Mucosa of descending colon (tissue), 3 donors: ENCODE measurements around the gene DPF1. TPM values are rescaled to one million over a fixed set of nuclear protein-coding genes. Genes with fewer than 3 reads are reported as not detected.

Source experiments
- ATAC-seq: fragments of 200-7000 bp; cut with Tn5 transposase; one replicate; pipeline ENCODE4 v1.9.1; 2020; ENCODE audit warnings: mild to moderate bottlenecking, moderate library complexity
- DNase-seq, 3 donors: peaks; one replicate each; pipeline ENCODE4 v3.0.0-alpha.2; 2020
- H3K36me3 ChIP-seq: fragments of 200-600 bp; one replicate; pipeline ENCODE4 v1.8.0; 2021; ENCODE audit warnings: low read depth, mild to moderate bottlenecking
- H3K4me1 ChIP-seq: fragments of 200-600 bp; one replicate; pipeline ENCODE4 v1.8.0; 2021; ENCODE audit warnings: low read depth, mild to moderate bottlenecking
- H3K4me3 ChIP-seq: fragments of 200-600 bp; one replicate; pipeline ENCODE4 v1.8.0; 2021; ENCODE audit warnings: mild to moderate bottlenecking
- H3K9me3 ChIP-seq: fragments of 200-600 bp; one replicate; pipeline ENCODE4 v1.8.0; 2021; ENCODE audit warnings: mild to moderate bottlenecking
- CTCF ChIP-seq: fragments of 200-600 bp; IDR thresholded peaks from one replicate; pipeline ENCODE4 v1.8.0; 2022; ENCODE audit warnings: antibody characterized with exemption, mild to moderate bottlenecking
- intact Hi-C, 2 donors: fragments of 100-400 bp; cut with DNase I in 1 of 2; cut with micrococcal nuclease in 1 of 2; formaldehyde crosslinking; loops; one replicate each; pipeline versions ENCODE4 v1.11.0 to v1.11.1; 2022; cut with DNase I, micrococcal nuclease
- total RNA-seq, 3 donors: library from RNA; stranded (reverse); fragmentation: NEBNext Ultra II Directional in 2 of 3; extraction: Animal tissue kit (Norgen Biotek cat#: 25700) in 2 of 3; gene quantifications; one replicate each; pipeline versions ENCODE4 v1.2.1 to v1.2.4, GENCODE V29; 2021 to 2023
- donor health status: DM: no; HTN: no; CAD: no; lungs with moderate emphysema.
- donor health status: DM: no; HTN: no; CAD: no.
- donor health status: DM: no; HTN: yes; CAD: no.

DPF1 gene
- total RNA-seq, 3 donors from 2014 or later = 0.22 TPM; not detected in 2

DNA sequence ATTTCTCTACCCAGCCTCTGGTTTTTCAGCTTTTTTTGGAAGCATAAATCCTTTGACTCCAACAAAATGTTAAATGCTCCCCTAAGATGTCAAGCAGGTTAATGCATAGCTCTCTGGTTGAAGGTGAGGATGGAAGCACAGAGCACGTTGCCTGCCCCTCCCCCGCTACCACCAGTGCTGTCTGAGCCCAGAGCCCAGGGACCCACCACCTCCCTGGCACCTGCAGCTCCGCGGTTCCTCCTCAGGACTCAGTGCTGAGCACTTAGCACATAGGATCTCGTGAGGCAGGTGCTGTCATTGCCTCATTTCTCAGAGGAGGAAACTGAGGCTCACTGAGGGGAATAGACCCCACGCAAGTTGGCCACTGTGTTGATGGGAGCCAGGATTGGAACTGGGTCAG is 48.6 kb downstream of the DPF1 start:
- H3K36me3 ChIP-seq = no peaks in the 10 kb centered on the region
- intact Hi-C loops = no loop called here

GRCh38 chr19:38173291-38174041 is 50.6 kb downstream of the DPF1 start:
- DNase-seq (no peak), ATAC-seq (peak; percentile 47)
- intact Hi-C loops = no loop called here
- Histone ChIP-seq H3K36me3 (no peaks in the 10 kb centered on the region), H3K4me1 (no peaks in the 10 kb centered on the region), H3K9me3 (no peaks in the 10 kb centered on the region), H3K4me3 (no peak overlapping the region)
- TF ChIP-seq CTCF = no peak

More for the DNA sequence above, 48.6 kb downstream of the DPF1 start:
- no peak for DNase-seq
- Histone ChIP-seq H3K4me3 (no peak overlapping the region), H3K4me1 (no peaks in the 10 kb centered on the region), H3K9me3 (peaks cover 16% of the 10 kb centered on the region)
- no peak for ATAC-seq
- no peak for TF ChIP-seq CTCF

- H3K4me3 ChIP-seq = no peak overlapping the region
- no peaks in the 10 kb centered on the region for H3K36me3 ChIP-seq
- no peaks in the 10 kb centered on the region for H3K9me3 ChIP-seq
- no peak for TF ChIP-seq CTCF
- no peak for ATAC-seq
- H3K4me1 ChIP-seq = no peaks in the 10 kb centered on the region
- no peak for DNase-seq
- intact Hi-C loops = no loop called here
Observed at GRCh38 chr19:38172001-38172400, 52.0 kb downstream of the DPF1 start.

GRCh38 chr19:38170334-38170733 is 53.7 kb downstream of the DPF1 start:
- Histone ChIP-seq H3K4me1 (no peaks in the 10 kb centered on the region), H3K4me3 (no peak overlapping the region), H3K36me3 (no peaks in the 10 kb centered on the region), H3K9me3 (no peaks in the 10 kb centered on the region)
- TF ChIP-seq CTCF = no peak
- intact Hi-C loops = no loop called here
- no peak for ATAC-seq
- no peak for DNase-seq

DNA sequence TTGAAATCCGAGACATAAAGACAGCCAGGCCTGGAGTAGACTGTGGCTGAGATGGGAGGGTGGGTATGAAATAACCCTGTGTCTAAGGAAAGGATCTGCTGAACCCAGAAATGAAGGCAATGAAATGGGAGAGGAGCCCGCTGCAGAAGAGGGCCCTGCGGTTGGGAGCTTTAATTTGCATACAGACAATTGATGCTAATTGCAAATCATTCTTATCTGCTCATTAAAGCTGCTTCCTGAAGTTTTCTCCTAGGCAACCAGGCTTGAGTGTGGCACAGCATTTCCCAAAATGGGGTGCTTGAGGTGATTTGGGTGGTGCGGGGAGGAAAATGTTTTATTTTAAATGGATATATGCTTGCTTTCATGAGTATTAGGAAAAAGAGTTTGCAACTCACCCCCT is 55.4 kb downstream of the DPF1 start:
- intact Hi-C loops = no loop called here
- Histone ChIP-seq H3K4me3 (no peak overlapping the region), H3K4me1 (no peaks in the 10 kb centered on the region), H3K36me3 (peaks cover 6% of the 10 kb centered on the region), H3K9me3 (no peaks in the 10 kb centered on the region)
- DNase-seq (no peak), ATAC-seq (no peak)
- TF ChIP-seq CTCF = no peak

GRCh38 chr19:38165335-38165734 is 58.7 kb downstream of the DPF1 start:
- ATAC-seq = no peak
- Histone ChIP-seq H3K36me3 (peaks cover 19% of the 10 kb centered on the region), H3K4me3 (no peak overlapping the region), H3K4me1 (no peaks in the 10 kb centered on the region), H3K9me3 (peaks cover 10% of the 10 kb centered on the region)
- intact Hi-C loops = no loop called here
- DNase-seq = no peak
- no peak for TF ChIP-seq CTCF
